Fibroblast of the aortic adventitia (primary cell): ENCODE measurements around the gene FCF1. TPM values are rescaled to one million over a fixed set of nuclear protein-coding genes. Genes with fewer than 3 reads are reported as not detected.

Experiments
- DNase-seq: peaks from one replicate; pipeline ENCODE4 v3.0.0-alpha.2; 2010; ENCODE audit warnings: low read depth
- H3K4me3 ChIP-seq: 2 replicates; pipeline ENCODE4 v1.5.1; 2011; ENCODE audit warnings: low read depth, mild to moderate bottlenecking, control low read depth, low read length, moderate library complexity
- total RNA-seq: library from RNA; depleted of rRNA; stranded (reverse); fragments of >200 nt; gene quantifications from 2 replicates; pipeline ENCODE4 v1.2.3, GENCODE V29; 2012; ENCODE audit warnings: low replicate concordance
- TF ChIP-seq, protein P1 (sequence below): IDR thresholded peaks from 2 replicates; pipeline ENCODE4 v1.5.1; 2011; ENCODE audit warnings: mild to moderate bottlenecking, low read length, control low read depth, inconsistent platforms; ENCODE audit not compliant: insufficient read depth

Gene FCF1
- total RNA-seq, 1 donor = 52.2 TPM

DNA sequence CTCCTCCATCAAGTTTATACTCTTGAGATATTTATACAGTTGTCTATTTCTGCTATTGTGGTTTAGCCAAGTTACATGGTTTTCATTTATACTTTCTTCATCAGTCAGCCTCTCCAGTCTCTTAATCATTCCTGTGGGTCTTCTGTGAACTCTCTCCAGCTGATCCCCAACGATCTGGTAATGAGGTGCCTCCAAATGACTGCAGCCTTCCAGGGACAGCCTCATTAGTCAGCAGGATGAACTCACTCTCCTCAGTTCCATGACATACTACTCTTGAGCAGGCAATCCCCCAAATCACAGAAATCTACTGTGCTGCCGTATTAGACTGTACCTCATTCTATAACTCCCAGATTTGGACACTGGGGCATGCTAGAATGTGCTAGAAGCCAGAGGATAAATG lies 15.4 kb upstream of the FCF1 start:
- TF ChIP-seq, protein P1, sequence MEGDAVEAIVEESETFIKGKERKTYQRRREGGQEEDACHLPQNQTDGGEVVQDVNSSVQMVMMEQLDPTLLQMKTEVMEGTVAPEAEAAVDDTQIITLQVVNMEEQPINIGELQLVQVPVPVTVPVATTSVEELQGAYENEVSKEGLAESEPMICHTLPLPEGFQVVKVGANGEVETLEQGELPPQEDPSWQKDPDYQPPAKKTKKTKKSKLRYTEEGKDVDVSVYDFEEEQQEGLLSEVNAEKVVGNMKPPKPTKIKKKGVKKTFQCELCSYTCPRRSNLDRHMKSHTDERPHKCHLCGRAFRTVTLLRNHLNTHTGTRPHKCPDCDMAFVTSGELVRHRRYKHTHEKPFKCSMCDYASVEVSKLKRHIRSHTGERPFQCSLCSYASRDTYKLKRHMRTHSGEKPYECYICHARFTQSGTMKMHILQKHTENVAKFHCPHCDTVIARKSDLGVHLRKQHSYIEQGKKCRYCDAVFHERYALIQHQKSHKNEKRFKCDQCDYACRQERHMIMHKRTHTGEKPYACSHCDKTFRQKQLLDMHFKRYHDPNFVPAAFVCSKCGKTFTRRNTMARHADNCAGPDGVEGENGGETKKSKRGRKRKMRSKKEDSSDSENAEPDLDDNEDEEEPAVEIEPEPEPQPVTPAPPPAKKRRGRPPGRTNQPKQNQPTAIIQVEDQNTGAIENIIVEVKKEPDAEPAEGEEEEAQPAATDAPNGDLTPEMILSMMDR = no peak
- DNase-seq = peak; percentile 28
- no peak overlapping the region for H3K4me3 ChIP-seq

- TF ChIP-seq, protein P1 = no peak
- no peak for DNase-seq
- no peak overlapping the region for H3K4me3 ChIP-seq
Observed at GRCh38 chr14:74697976-74698375, 15.0 kb upstream of the FCF1 start.

GRCh38 chr14:74698465-74698864 lies 14.5 kb upstream of the FCF1 start:
- TF ChIP-seq, protein P1 = no peak
- no peak for DNase-seq
- H3K4me3 ChIP-seq = no peak overlapping the region

- no peak for DNase-seq
- TF ChIP-seq, protein P1 = no peak
- H3K4me3 ChIP-seq = no peak overlapping the region
Observed at GRCh38 chr14:74702293-74702692, 10.7 kb upstream of the FCF1 start.

DNA sequence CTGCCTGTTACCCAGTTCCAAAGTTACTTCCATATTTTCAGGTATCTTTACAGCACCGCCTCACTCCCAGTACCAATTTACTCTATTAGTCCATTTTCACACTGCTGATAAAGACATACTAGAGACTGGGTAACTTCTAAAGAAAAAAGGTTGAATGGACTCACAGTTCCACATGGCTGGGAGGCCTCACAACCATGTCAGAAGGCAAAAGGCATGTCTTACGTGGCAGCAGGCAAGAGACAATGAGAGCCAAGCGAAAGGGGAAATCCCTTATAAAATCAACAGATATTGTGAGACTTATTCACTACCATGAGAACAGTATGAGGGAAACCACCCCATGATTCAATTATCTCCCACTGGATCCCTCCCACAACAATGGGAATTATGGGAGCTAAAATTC lies 9.9 kb upstream of the FCF1 start:
- H3K4me3 ChIP-seq = no peak overlapping the region
- TF ChIP-seq, protein P1 = no peak

GRCh38 chr14:74704656-74705055 lies 8.3 kb upstream of the FCF1 start:
- H3K4me3 ChIP-seq = no peak overlapping the region
- no peak for DNase-seq
- TF ChIP-seq, protein P1 = no peak

More for the DNA sequence above, 9.9 kb upstream of the FCF1 start:
- DNase-seq = no peak
